ENCODE data around the gene RNPEPL1.

The RNPEPL1 gene

GRCh38 chr2:240598311-240598911, 30.1 kb downstream of the RNPEPL1 start:
- Histone ChIP-seq H3K36me3 (replicated peaks; ENCODE audit: insufficient read depth, low read length) (no peaks in the 10 kb centered on the region), H3K27ac (ENCODE audit: low read length) (no peak overlapping the region), H2AFZ (ENCODE audit: low read length) (no peak overlapping the region), H3K9ac (ENCODE audit: low read length) (no peak overlapping the region), H3F3A (ENCODE audit: insufficient read depth, low read length) (no peaks in the 10 kb centered on the region), H3K4me3 (ENCODE audit: low read length) (no peak overlapping the region), H3K79me2 (ENCODE audit: low read length) (peaks cover 11% of the 10 kb centered on the region), H3K9me2 (replicated peaks; ENCODE audit: insufficient read depth, low read length) (no peaks in the 10 kb centered on the region), H3K9me3 (replicated peaks; ENCODE audit: insufficient read depth, low read length) (no peaks in the 10 kb centered on the region), H3K4me2 (ENCODE audit: low read depth, low read length) (no peak overlapping the region), H3K27me3 (replicated peaks; ENCODE audit: insufficient read depth, low read length) (no peaks in the 10 kb centered on the region), H3K4me1 (ENCODE audit: low read length) (no peaks in the 10 kb centered on the region), H4K20me1 (ENCODE audit: insufficient read depth, low read length) (no peaks in the 10 kb centered on the region)
- TF ChIP-seq CTCF (IDR thresholded peaks at IDR 0.05; ENCODE audit: low read length), result no peak
- no peak for TF ChIP-seq EZH2phosphoT487 (IDR thresholded peaks at IDR 0.05; ENCODE audit: low read length)
- no peak for TF ChIP-seq EZH2 (optimal IDR thresholded peaks at IDR 0.05; ENCODE audit: low read depth, low read length)
- DNase-seq, result no peak

- H4K20me1 ChIP-seq (ENCODE audit: insufficient read depth, low read length), result no peaks in the 10 kb centered on the region
- H3K9ac ChIP-seq (ENCODE audit: low read length), result no peak overlapping the region
- H3K4me1 ChIP-seq (ENCODE audit: low read length), result no peaks in the 10 kb centered on the region
- no peak for DNase-seq
- H3K9me3 ChIP-seq (replicated peaks; ENCODE audit: insufficient read depth, low read length), result no peaks in the 10 kb centered on the region
- no peaks in the 10 kb centered on the region for H3K36me3 ChIP-seq (replicated peaks; ENCODE audit: insufficient read depth, low read length)
- no peak overlapping the region for H2AFZ ChIP-seq (ENCODE audit: low read length)
- no peak overlapping the region for H3K4me3 ChIP-seq (ENCODE audit: low read length)
- TF ChIP-seq EZH2 (optimal IDR thresholded peaks at IDR 0.05; ENCODE audit: low read depth, low read length), result no peak
- no peak for TF ChIP-seq CTCF (IDR thresholded peaks at IDR 0.05; ENCODE audit: low read length)
- TF ChIP-seq EZH2phosphoT487 (IDR thresholded peaks at IDR 0.05; ENCODE audit: low read length), result no peak
- no peaks in the 10 kb centered on the region for H3K27me3 ChIP-seq (replicated peaks; ENCODE audit: insufficient read depth, low read length)
- H3K9me2 ChIP-seq (replicated peaks; ENCODE audit: insufficient read depth, low read length), result no peaks in the 10 kb centered on the region
- no peaks in the 10 kb centered on the region for H3F3A ChIP-seq (ENCODE audit: insufficient read depth, low read length)
- H3K79me2 ChIP-seq (ENCODE audit: low read length), result peaks cover 5% of the 10 kb centered on the region
- no peak overlapping the region for H3K27ac ChIP-seq (ENCODE audit: low read length)
- H3K4me2 ChIP-seq (ENCODE audit: low read depth, low read length), result no peak overlapping the region
These were observed 30.9 kb downstream of the RNPEPL1 start for GRCh38 chr2:240599141-240599583.

GRCh38 chr2:240600451-240600961, 32.2 kb downstream of the RNPEPL1 start:
- H3K27me3 ChIP-seq (replicated peaks; ENCODE audit: insufficient read depth, low read length), result no peaks in the 10 kb centered on the region
- H3K9ac ChIP-seq (ENCODE audit: low read length), result no peak overlapping the region
- H3K79me2 ChIP-seq (ENCODE audit: low read length), result no peaks in the 10 kb centered on the region; the same call in 1 of the 2 replicates
- TF ChIP-seq EZH2phosphoT487 (IDR thresholded peaks at IDR 0.05; ENCODE audit: low read length), result no peak
- no peak for TF ChIP-seq CTCF (IDR thresholded peaks at IDR 0.05; ENCODE audit: low read length)
- TF ChIP-seq EZH2 (optimal IDR thresholded peaks at IDR 0.05; ENCODE audit: low read depth, low read length), result no peak
- no peaks in the 10 kb centered on the region for H4K20me1 ChIP-seq (ENCODE audit: insufficient read depth, low read length)
- H3K36me3 ChIP-seq (replicated peaks; ENCODE audit: insufficient read depth, low read length), result no peaks in the 10 kb centered on the region
- H3F3A ChIP-seq (ENCODE audit: insufficient read depth, low read length), result no peaks in the 10 kb centered on the region
- no peak overlapping the region for H3K4me3 ChIP-seq (ENCODE audit: low read length)
- H2AFZ ChIP-seq (ENCODE audit: low read length), result no peak overlapping the region
- H3K4me1 ChIP-seq (ENCODE audit: low read length), result no peaks in the 10 kb centered on the region
- H3K4me2 ChIP-seq (ENCODE audit: low read depth, low read length), result no peak overlapping the region
- no peak overlapping the region for H3K27ac ChIP-seq (ENCODE audit: low read length)
- no peaks in the 10 kb centered on the region for H3K9me3 ChIP-seq (replicated peaks; ENCODE audit: insufficient read depth, low read length)
- DNase-seq, result no peak
- H3K9me2 ChIP-seq (replicated peaks; ENCODE audit: insufficient read depth, low read length), result no peaks in the 10 kb centered on the region

Data from MM.1S (cell line).